OCI-LY1 (cell line): ENCODE results near the gene TFEB.

ENCODE experiments used
- H2AFZ ChIP-seq: fragments of 200-600 bp; sonication (generic), shearing (Covaris generic); 2 replicates; pipeline ENCODE4 v1.6.0; 2014; ENCODE audit warnings: antibody characterized with exemption, mild to moderate bottlenecking, low read length
- H3F3A ChIP-seq: fragments of 200-600 bp; sonication (generic), shearing (Covaris generic); 2 replicates; pipeline ENCODE4 v1.6.0; 2014; ENCODE audit warnings: mild to moderate bottlenecking, antibody characterized with exemption, low read length, moderate library complexity; ENCODE audit not compliant: insufficient read depth
- H3K27ac ChIP-seq: fragments of 200-600 bp; sonication (generic); 2 replicates; pipeline ENCODE4 v1.5.1; 2014; ENCODE audit warnings: low read length, mixed run types, mild to moderate bottlenecking, low read depth; ENCODE audit not compliant: poor library complexity, severe bottlenecking
- H3K27me3 ChIP-seq: fragments of 200-600 bp; sonication (generic); 2 replicates; pipeline ENCODE4 v1.6.0; 2014; ENCODE audit warnings: antibody characterized with exemption, mild to moderate bottlenecking, low read length, moderate library complexity; ENCODE audit not compliant: insufficient read depth
- H3K36me3 ChIP-seq: fragments of 200-600 bp; sonication (generic); 2 replicates; pipeline ENCODE4 v1.6.1; 2014; ENCODE audit warnings: mild to moderate bottlenecking, antibody characterized with exemption, low read length, moderate library complexity, mixed read lengths; ENCODE audit not compliant: insufficient read depth
- H3K4me1 ChIP-seq: fragments of 200-600 bp; sonication (generic); 2 replicates; pipeline ENCODE4 v1.5.1; 2014; ENCODE audit warnings: mild to moderate bottlenecking, low read length, moderate library complexity; ENCODE audit not compliant: insufficient read depth, severe bottlenecking
- H3K4me2 ChIP-seq: fragments of 200-600 bp; sonication (generic), shearing (Covaris generic); 2 replicates; pipeline ENCODE4 v1.6.1; 2014; ENCODE audit warnings: low read length
- H3K4me3 ChIP-seq: fragments of 200-600 bp; sonication (generic); 2 replicates; pipeline ENCODE4 v1.5.1; 2014; ENCODE audit warnings: low read length, low read depth, mild to moderate bottlenecking, mixed read lengths; ENCODE audit not compliant: poor library complexity, severe bottlenecking
- H3K79me2 ChIP-seq: fragments of 200-600 bp; shearing (Covaris generic); 2 replicates; pipeline ENCODE4 v1.6.1; 2016; ENCODE audit warnings: mixed run types, low read length, mixed read lengths; ENCODE audit not compliant: insufficient read depth
- H3K9ac ChIP-seq: fragments of 200-600 bp; sonication (generic), shearing (Covaris generic); 2 replicates; pipeline ENCODE4 v1.6.1; 2014; ENCODE audit warnings: mild to moderate bottlenecking, low read length, mixed read lengths
- H3K9me2 ChIP-seq: fragments of 200-600 bp; sonication (generic), shearing (Covaris generic); 2 replicates; pipeline ENCODE4 v1.6.1; 2014; ENCODE audit warnings: low read depth, mild to moderate bottlenecking, low read length, mixed read lengths
- H3K9me3 ChIP-seq: fragments of 200-600 bp; shearing (Covaris generic); 2 replicates; pipeline ENCODE4 v1.6.1; 2014; ENCODE audit warnings: low read length, mixed read lengths
- H4K20me1 ChIP-seq: fragments of 200-600 bp; sonication (generic), shearing (Covaris generic); 2 replicates; pipeline ENCODE4 v1.6.0; 2016; ENCODE audit warnings: mild to moderate bottlenecking, low read length; ENCODE audit not compliant: insufficient read depth
- EZH2 ChIP-seq: fragments of 200-600 bp; sonication (generic), shearing (Covaris generic); IDR thresholded peaks from 2 replicates; pipeline ENCODE4 v1.8.0; 2017; ENCODE audit warnings: borderline replicate concordance, mixed run types, mild to moderate bottlenecking, antibody characterized with exemption, low read length, moderate library complexity, mixed read lengths
- TF ChIP-seq, protein P1 (sequence below): fragments of 200-600 bp; sonication (generic), shearing (Covaris generic); IDR thresholded peaks from 2 replicates; pipeline ENCODE4 v1.5.1; 2017; ENCODE audit warnings: mild to moderate bottlenecking, antibody characterized with exemption, low read length, moderate library complexity, mixed read lengths

The TFEB gene

DNA sequence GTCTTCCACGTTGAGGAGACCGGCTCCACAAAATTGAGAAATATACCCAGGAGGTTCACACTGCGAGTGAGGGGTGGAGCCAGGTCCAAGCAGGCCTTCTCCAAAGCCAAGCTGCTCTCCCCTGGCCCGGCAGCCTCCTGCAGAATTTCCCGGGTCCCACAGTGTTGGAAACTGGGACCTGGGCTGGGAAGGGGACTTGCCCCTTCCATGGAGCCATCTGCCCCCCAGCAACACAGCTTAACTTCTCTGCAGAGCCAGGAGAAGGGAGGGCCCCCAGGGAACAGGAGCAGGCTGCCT, 61.8 kb downstream of the TFEB start:
- Histone ChIP-seq H2AFZ (no peak overlapping the region), H4K20me1 (no peaks in the 10 kb centered on the region), H3K27me3 (peaks cover 22% of the 10 kb centered on the region), H3K4me1 (no peaks in the 10 kb centered on the region), H3K9ac (no peak overlapping the region), H3K4me2 (no peak overlapping the region), H3K36me3 (no peaks in the 10 kb centered on the region), H3F3A (no peaks in the 10 kb centered on the region), H3K9me3 (no peaks in the 10 kb centered on the region), H3K9me2 (no peaks in the 10 kb centered on the region), H3K4me3 (no peak overlapping the region), H3K27ac (no peak overlapping the region), H3K79me2 (no peaks in the 10 kb centered on the region)
- TF ChIP-seq, protein P1, sequence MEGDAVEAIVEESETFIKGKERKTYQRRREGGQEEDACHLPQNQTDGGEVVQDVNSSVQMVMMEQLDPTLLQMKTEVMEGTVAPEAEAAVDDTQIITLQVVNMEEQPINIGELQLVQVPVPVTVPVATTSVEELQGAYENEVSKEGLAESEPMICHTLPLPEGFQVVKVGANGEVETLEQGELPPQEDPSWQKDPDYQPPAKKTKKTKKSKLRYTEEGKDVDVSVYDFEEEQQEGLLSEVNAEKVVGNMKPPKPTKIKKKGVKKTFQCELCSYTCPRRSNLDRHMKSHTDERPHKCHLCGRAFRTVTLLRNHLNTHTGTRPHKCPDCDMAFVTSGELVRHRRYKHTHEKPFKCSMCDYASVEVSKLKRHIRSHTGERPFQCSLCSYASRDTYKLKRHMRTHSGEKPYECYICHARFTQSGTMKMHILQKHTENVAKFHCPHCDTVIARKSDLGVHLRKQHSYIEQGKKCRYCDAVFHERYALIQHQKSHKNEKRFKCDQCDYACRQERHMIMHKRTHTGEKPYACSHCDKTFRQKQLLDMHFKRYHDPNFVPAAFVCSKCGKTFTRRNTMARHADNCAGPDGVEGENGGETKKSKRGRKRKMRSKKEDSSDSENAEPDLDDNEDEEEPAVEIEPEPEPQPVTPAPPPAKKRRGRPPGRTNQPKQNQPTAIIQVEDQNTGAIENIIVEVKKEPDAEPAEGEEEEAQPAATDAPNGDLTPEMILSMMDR = no peak

DNA sequence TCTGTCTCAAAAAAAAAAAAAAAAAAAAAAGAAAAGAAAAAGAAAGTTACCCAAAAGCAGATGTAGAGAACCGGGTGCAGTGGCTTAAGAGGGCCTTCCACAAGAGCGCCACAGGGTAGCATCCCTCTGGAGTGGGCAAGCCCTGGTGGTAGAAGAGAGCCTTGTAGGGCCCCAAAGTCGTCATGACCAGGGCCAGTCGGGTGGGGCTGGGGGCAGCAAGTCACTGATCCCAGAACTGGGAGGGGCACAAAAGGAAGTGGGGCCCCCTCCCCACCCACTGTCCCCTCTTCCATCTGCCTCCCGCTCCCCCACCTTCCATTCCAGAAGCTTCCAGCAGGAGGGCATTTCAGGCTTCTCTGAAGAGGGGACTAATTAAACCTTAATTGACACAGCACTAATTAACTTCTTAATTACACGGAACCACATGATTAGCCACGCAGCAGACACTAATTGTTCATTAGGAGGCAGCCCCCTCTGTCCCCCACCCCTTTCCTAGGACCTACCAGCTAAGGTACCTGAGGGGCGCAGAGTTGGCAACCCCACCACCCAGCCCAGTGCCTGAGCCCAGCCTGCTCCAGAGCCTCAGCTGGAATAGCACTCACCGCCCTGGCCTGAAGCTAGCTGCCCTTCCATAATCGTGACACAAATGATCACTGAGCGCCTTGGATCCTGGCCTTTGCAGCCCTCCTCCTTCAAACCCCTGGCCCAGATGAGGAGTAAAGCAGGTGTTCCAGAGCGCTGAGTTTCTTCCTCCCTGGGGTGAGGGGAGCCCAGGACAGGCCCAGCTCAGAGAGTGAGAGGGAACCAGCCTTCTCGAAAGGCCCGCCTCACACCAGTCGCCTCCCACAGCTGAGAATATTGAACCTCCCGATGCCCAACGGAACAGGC, 62.3 kb downstream of the TFEB start:
- no peaks in the 10 kb centered on the region for H3F3A ChIP-seq
- H3K9me3 ChIP-seq = no peaks in the 10 kb centered on the region
- H2AFZ ChIP-seq = no peak overlapping the region
- H3K9me2 ChIP-seq = no peaks in the 10 kb centered on the region
- no peak overlapping the region for H3K9ac ChIP-seq
- no peaks in the 10 kb centered on the region for H3K36me3 ChIP-seq
- no peaks in the 10 kb centered on the region for H3K79me2 ChIP-seq
- TF ChIP-seq EZH2 = no peak
- TF ChIP-seq, protein P1 = no peak
- H3K4me2 ChIP-seq = no peak overlapping the region
- H4K20me1 ChIP-seq = no peaks in the 10 kb centered on the region
- H3K27me3 ChIP-seq = peaks cover 22% of the 10 kb centered on the region
- no peaks in the 10 kb centered on the region for H3K4me1 ChIP-seq
- no peak overlapping the region for H3K4me3 ChIP-seq
- H3K27ac ChIP-seq = no peak overlapping the region

DNA sequence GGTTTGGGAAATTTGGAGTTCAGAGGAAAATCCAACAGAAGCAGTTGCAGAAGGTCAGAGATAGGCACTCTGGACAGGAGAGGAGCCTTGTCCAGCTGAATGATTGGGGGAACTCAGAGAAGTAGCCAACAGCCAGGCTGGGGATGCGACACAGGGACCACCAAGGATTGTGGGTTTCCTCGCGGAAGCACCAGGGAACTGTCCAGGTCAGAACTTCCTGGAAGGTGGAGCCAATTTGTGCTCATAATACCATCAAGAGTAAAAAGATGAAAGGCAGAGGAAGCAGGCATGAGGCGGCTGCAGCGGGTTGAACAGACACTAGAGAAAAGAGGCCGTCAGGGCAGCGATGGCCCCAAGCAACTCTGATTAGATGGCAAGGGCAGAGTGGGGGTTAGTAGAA, 63.4 kb downstream of the TFEB start:
- Histone ChIP-seq H3K27ac (no peak overlapping the region), H4K20me1 (no peaks in the 10 kb centered on the region), H3F3A (no peaks in the 10 kb centered on the region), H2AFZ (no peak overlapping the region), H3K79me2 (no peaks in the 10 kb centered on the region), H3K4me2 (no peak overlapping the region), H3K9ac (no peak overlapping the region), H3K36me3 (no peaks in the 10 kb centered on the region), H3K4me3 (no peak overlapping the region), H3K9me3 (no peaks in the 10 kb centered on the region), H3K9me2 (no peaks in the 10 kb centered on the region), H3K27me3 (peaks cover 14% of the 10 kb centered on the region), H3K4me1 (no peaks in the 10 kb centered on the region)
- TF ChIP-seq, protein P1 = no peak
- TF ChIP-seq EZH2 = no peak
